GM18511 (cell line): ENCODE measurements around the gene TTLL13.

ENCODE experiments used
- ATAC-seq: cut with Tn5 transposase; IDR thresholded peaks from one replicate; pipeline ENCODE4 v1.9.1; 2021; ENCODE audit warnings: mild to moderate bottlenecking, moderate library complexity; ENCODE audit not compliant: unreplicated experiment

TTLL13 gene

GRCh38 chr15:90249203-90249863, at the start of gene TTLL13:
Gene TTLL13, plus strand, starts transcription at chr15:90249556. Its CDS starts 1,075 bp downstream, at chr15:90250631.
- peak; percentile 88 for ATAC-seq

GRCh38 chr15:90200534-90201129, 48.7 kb upstream of the TTLL13 start:
- peak; percentile 21 for ATAC-seq

- ATAC-seq = peak; percentile 83
Observed at GRCh38 chr15:90201130-90201943, 48.0 kb upstream of the TTLL13 start, which contains the start of gene SEMA4B. Gene SEMA4B, plus strand, starts transcription at chr15:90201330. Its CDS starts 249 bp downstream, at chr15:90201579.

GRCh38 chr15:90201944-90202375, 47.4 kb upstream of the TTLL13 start:
- peak; percentile 23 for ATAC-seq

- ATAC-seq = no peak
Observed at GRCh38 chr15:90202929-90203328, 46.4 kb upstream of the TTLL13 start.

GRCh38 chr15:90203473-90203872, 45.9 kb upstream of the TTLL13 start:
- no peak for ATAC-seq

- no peak for ATAC-seq
Observed at GRCh38 chr15:90203922-90204321, 45.4 kb upstream of the TTLL13 start.

- ATAC-seq = no peak
Observed at GRCh38 chr15:90205050-90205848, 44.1 kb upstream of the TTLL13 start.

GRCh38 chr15:90205886-90206285, 43.5 kb upstream of the TTLL13 start:
- no peak for ATAC-seq

- no peak for ATAC-seq
Observed at GRCh38 chr15:90207252-90207651, 42.1 kb upstream of the TTLL13 start.

GRCh38 chr15:90208356-90208755, 41.0 kb upstream of the TTLL13 start:
- no peak for ATAC-seq

GRCh38 chr15:90209591-90209990, 39.8 kb upstream of the TTLL13 start:
- ATAC-seq = peak; percentile 62

- ATAC-seq = no peak
Observed at GRCh38 chr15:90210593-90210992, 38.8 kb upstream of the TTLL13 start.

- no peak for ATAC-seq
Observed at GRCh38 chr15:90211009-90211408, 38.3 kb upstream of the TTLL13 start.

GRCh38 chr15:90211440-90212143, 37.8 kb upstream of the TTLL13 start:
- no peak for ATAC-seq

- no peak for ATAC-seq
Observed at GRCh38 chr15:90212221-90213098, 36.9 kb upstream of the TTLL13 start.

GRCh38 chr15:90213122-90213817, 36.1 kb upstream of the TTLL13 start:
- ATAC-seq = no peak

GRCh38 chr15:90213818-90214204, 35.5 kb upstream of the TTLL13 start:
- ATAC-seq = no peak
